ENCODE measurements around the gene C4orf50. TPM values are rescaled to one million over a fixed set of nuclear protein-coding genes. Genes with fewer than 3 reads are reported as not detected.

Gene C4orf50
- total RNA-seq, 1 donor from 2014 or later = 0.49 TPM

DNA sequence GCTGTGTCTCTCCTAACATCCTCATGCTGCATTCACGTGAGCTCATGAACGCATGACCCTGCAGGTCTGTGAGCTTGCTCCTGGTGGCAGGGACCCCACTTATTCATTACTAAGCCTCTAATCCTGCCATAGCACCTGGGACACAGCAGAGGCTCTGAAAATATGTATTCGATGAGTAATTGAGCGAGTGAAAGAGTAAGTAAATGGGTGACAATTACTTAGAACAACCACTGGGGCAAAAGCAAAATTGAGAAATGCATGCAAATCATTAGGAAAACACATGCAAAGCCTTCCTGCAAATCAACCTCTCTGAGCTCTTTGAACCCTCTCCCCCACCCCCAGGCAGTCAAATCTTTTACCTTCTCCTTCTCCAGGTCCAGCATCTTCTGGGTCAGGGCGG, 23.6 kb upstream of the C4orf50 start:
- no peaks in the 10 kb centered on the region for H3K27me3 ChIP-seq
- H3K4me3 ChIP-seq = no peak overlapping the region
- H3K36me3 ChIP-seq = no peaks in the 10 kb centered on the region
- H3K9me3 ChIP-seq = no peaks in the 10 kb centered on the region
- H3K27ac ChIP-seq = no peak overlapping the region
- DNase-seq (ENCODE audit: extremely low spot score in 2 of 2) = no peak
- intact Hi-C loops (cut with DNase I) = no loop called here
- TF ChIP-seq, protein P1, sequence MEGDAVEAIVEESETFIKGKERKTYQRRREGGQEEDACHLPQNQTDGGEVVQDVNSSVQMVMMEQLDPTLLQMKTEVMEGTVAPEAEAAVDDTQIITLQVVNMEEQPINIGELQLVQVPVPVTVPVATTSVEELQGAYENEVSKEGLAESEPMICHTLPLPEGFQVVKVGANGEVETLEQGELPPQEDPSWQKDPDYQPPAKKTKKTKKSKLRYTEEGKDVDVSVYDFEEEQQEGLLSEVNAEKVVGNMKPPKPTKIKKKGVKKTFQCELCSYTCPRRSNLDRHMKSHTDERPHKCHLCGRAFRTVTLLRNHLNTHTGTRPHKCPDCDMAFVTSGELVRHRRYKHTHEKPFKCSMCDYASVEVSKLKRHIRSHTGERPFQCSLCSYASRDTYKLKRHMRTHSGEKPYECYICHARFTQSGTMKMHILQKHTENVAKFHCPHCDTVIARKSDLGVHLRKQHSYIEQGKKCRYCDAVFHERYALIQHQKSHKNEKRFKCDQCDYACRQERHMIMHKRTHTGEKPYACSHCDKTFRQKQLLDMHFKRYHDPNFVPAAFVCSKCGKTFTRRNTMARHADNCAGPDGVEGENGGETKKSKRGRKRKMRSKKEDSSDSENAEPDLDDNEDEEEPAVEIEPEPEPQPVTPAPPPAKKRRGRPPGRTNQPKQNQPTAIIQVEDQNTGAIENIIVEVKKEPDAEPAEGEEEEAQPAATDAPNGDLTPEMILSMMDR (IDR thresholded peaks at IDR 0.05) = no peak
- no peak for TF ChIP-seq POLR2A (IDR thresholded peaks at IDR 0.05)
- no peak for TF ChIP-seq POLR2AphosphoS5 (IDR thresholded peaks at IDR 0.05; ENCODE audit: insufficient read depth in 1 of 2, low read depth in 1 of 2)
- no peaks in the 10 kb centered on the region for H3K4me1 ChIP-seq

DNA sequence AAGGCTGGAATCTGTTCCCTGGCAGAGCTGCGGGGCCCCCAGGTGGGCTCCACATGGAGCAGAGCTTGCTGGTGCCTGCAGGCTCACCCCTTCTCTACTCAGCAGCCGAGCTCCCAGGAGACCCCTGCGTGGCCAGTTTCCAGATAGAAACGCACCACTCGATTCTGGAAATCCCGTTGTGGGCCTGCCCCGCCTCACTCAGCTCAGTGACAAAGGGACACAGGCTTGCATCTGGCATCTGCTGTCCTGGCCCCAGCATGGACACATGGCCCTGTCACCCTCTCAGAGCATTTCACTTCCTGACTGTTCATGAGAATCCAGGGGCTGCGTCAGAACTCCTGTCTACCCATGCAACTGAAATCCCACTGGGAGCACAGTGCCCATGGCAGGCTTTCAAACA, 20.5 kb upstream of the C4orf50 start:
- Histone ChIP-seq H3K27me3 (no peaks in the 10 kb centered on the region), H3K9me3 (no peaks in the 10 kb centered on the region), H3K27ac (no peak overlapping the region), H3K4me1 (no peaks in the 10 kb centered on the region), H3K36me3 (no peaks in the 10 kb centered on the region), H3K4me3 (no peak overlapping the region)
- TF ChIP-seq POLR2A (IDR thresholded peaks at IDR 0.05) (no peak), POLR2AphosphoS5 (IDR thresholded peaks at IDR 0.05; ENCODE audit: insufficient read depth in 1 of 2, low read depth in 1 of 2) (no peak)
- TF ChIP-seq, protein P1 (IDR thresholded peaks at IDR 0.05) = no peak
- DNase-seq (ENCODE audit: extremely low spot score in 2 of 2) = no peak
- intact Hi-C loops (cut with DNase I) = no loop called here

DNA sequence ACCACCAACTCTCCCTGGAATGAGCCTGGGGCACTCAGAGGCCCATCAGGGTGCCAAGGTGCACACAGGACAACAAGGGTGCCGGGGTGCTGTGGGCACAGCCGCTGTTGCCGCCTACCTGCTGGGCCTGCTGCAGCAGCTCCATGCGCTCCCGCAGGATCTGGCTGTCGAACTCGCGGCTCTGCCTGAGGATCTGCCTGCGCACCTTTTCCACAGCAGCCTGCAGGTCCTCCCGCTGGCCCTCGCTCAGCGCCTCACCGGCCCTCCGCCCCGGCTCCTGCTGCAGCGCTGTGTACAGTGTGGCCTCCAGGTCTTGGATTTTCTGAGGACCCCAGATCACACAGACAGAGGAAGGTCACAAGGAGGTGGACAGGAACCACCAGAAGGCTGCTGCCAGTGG, 17.6 kb upstream of the C4orf50 start:
- no peak for DNase-seq (ENCODE audit: extremely low spot score in 2 of 2)
- intact Hi-C loops (cut with DNase I) = no loop called here
- H3K4me1 ChIP-seq = peaks cover 6% of the 10 kb centered on the region
- TF ChIP-seq POLR2A (IDR thresholded peaks at IDR 0.05) (no peak), POLR2AphosphoS5 (IDR thresholded peaks at IDR 0.05; ENCODE audit: insufficient read depth in 1 of 2, low read depth in 1 of 2) (no peak)
- TF ChIP-seq, protein P1 (IDR thresholded peaks at IDR 0.05) = no peak
- no peaks in the 10 kb centered on the region for H3K27me3 ChIP-seq
- no peak overlapping the region for H3K27ac ChIP-seq
- no peaks in the 10 kb centered on the region for H3K36me3 ChIP-seq
- no peak overlapping the region for H3K4me3 ChIP-seq
- no peaks in the 10 kb centered on the region for H3K9me3 ChIP-seq

DNA sequence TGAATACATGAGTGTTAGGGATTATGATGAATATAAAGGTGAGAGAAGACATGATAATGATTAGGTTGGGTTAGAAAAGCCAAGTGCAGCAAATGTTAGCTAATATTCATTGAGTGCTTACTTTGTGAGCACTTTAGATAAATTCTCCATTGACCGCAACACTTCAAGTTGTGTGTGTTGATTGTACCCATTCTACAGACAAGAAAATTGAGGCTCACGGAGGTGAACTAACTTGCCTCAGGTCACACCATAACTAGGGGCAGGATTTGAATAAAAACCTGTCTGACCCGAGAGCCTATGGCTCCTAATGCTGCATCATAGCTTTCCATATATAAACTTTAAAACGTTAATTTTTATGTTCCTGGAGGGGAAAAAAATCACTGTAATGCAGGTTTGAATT, 15.2 kb upstream of the C4orf50 start:
- no peaks in the 10 kb centered on the region for H3K27me3 ChIP-seq
- DNase-seq (ENCODE audit: extremely low spot score in 2 of 2) = no peak
- no peaks in the 10 kb centered on the region for H3K36me3 ChIP-seq
- H3K27ac ChIP-seq = no peak overlapping the region
- no peak for TF ChIP-seq POLR2AphosphoS5 (IDR thresholded peaks at IDR 0.05; ENCODE audit: insufficient read depth in 1 of 2, low read depth in 1 of 2)
- TF ChIP-seq, protein P1 (IDR thresholded peaks at IDR 0.05) = no peak
- TF ChIP-seq POLR2A (IDR thresholded peaks at IDR 0.05) = no peak
- peaks cover 6% of the 10 kb centered on the region for H3K4me1 ChIP-seq
- H3K4me3 ChIP-seq = no peak overlapping the region
- no peaks in the 10 kb centered on the region for H3K9me3 ChIP-seq
- intact Hi-C loops (cut with DNase I) = no loop called here

DNA sequence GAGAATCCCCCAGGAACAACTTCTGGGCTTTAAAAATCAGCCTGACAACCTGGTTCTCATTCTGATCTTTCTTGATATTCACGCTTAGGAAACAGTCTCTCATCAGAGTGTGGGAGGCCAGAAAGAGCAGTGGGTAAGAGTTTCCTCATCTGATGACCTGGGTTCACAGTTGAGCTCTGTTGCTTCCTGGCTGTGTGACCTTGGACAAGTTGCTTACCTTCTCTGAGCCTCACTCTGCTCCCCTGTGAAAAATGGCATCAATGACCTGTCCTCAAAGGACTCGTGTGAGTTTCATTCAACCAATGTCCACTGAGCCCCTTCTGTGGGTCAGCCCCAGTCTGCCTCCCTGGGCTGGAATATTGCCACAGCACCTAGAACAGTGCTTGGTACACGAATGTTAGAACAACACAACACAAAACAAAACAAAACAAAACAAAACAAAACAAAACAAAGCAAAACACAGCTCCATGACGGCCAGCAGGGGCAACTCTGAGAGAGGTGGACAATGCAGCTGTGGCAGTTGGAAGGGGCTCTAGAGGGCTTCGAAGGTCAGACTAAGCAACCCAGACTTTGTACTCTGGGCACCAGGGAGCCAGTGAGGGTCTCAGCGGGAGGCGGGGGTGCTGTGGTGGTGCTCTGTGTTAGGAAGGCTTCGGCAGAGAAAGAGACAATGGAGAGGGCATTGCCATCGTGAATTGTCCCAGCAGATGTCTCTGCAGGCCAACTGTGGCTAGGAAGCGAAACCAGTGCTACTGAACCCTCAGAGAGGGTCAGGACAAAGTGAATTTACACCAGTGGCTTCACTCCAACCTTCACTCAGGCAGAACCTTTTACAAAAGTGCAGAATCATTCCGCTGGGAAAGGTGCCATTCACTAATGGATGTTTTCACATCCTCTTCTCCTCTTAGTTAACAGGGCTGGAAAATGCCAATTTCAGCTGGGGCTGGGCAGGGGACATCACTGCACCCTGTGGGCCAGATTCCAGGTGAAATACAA, 14.3 kb upstream of the C4orf50 start:
- no peaks in the 10 kb centered on the region for H3K9me3 ChIP-seq
- DNase-seq (ENCODE audit: extremely low spot score in 2 of 2) = no peak
- no peak overlapping the region for H3K27ac ChIP-seq
- H3K27me3 ChIP-seq = no peaks in the 10 kb centered on the region
- H3K4me3 ChIP-seq = no peak overlapping the region
- intact Hi-C loops (cut with DNase I) = no loop called here
- TF ChIP-seq POLR2A (IDR thresholded peaks at IDR 0.05) (no peak), POLR2AphosphoS5 (IDR thresholded peaks at IDR 0.05; ENCODE audit: insufficient read depth in 1 of 2, low read depth in 1 of 2) (no peak)
- TF ChIP-seq, protein P1 (IDR thresholded peaks at IDR 0.05) = no peak
- peaks cover 6% of the 10 kb centered on the region for H3K4me1 ChIP-seq
- H3K36me3 ChIP-seq = no peaks in the 10 kb centered on the region

Data from vagina (tissue), 2 donors.